GM12878 (cell line): ENCODE measurements around the gene LRRC15. TPM values are rescaled to one million over a fixed set of nuclear protein-coding genes. Genes with fewer than 3 reads are reported as not detected.

ENCODE experiments used
- ATAC-seq: fragments of 200-7000 bp; cut with Tn5 transposase; 3 replicates; pipeline ENCODE4 v1.9.1; 2020; ENCODE audit warnings: mild to moderate bottlenecking, moderate library complexity
- BruUV-seq: library from RNA; stranded (reverse); fragments of 400-500 nt; replicated peaks from 2 replicates; lab custom pipeline; 2021; lab: Mats Ljungman, UMichigan
- CTCF ChIA-PET: fragments of 300-600 bp; sonication (Branson Sonifier 250); formaldehyde crosslinking; extraction: SDS; loops from one replicate; lab custom pipeline; 2021; ENCODE audit warnings: inconsistent platforms; lab: Yijun Ruan, JAX
- POLR2A ChIA-PET: fragments of 350-600 bp; formaldehyde crosslinking; extraction: SDS; loops from one replicate; lab custom pipeline; 2021; ENCODE audit warnings: inconsistent platforms; lab: Charles Lee
- RAD21 ChIA-PET: fragments of 300-600 bp; sonication (Branson Sonifier 250); formaldehyde crosslinking; loops from one replicate; lab custom pipeline; 2023; ENCODE audit warnings: antibody characterized with exemption; ENCODE audit not compliant: unreplicated experiment; lab: Charles Lee
- SMC1A ChIA-PET: fragments of 300-600 bp; sonication (Branson Sonifier 250); formaldehyde crosslinking; loops from one replicate; lab custom pipeline; 2023; ENCODE audit not compliant: unreplicated experiment, uncharacterized antibody; lab: Charles Lee
- DNase-seq: peaks from one replicate; pipeline ENCODE4 v3.0.0-alpha.2; 2011; ENCODE audit warnings: low read depth, low spot score
- FAIRE-seq: peaks from 3 replicates; lab custom pipeline; 2011; peaks lifted over from hg19 to GRCh38; lab: Jason Lieb, UNC
- H2AFZ ChIP-seq: 2 replicates; pipeline ENCODE4 v1.6.0; 2011; ENCODE audit warnings: low read depth, low read length, control low read depth; ENCODE audit not compliant: control insufficient read depth
- H3K27ac ChIP-seq: 2 replicates; pipeline ENCODE4 v1.5.1; 2011; ENCODE audit warnings: control low read depth; ENCODE audit not compliant: control insufficient read depth, insufficient read depth
- H3K27me3 ChIP-seq, 2 experiments: replicated peaks in 1 of 2; 2 replicates each; pipeline versions ENCODE4 v1.6.0 to v1.6.1; 2011; ENCODE audit warnings: low read length in 1 of 2; ENCODE audit not compliant: control insufficient read depth in 2 of 2, insufficient read depth in 2 of 2
- H3K36me3 ChIP-seq, 2 experiments: 2 replicates each; pipeline ENCODE4 v1.5.1; 2011; ENCODE audit warnings: low read length in 1 of 2; ENCODE audit not compliant: control insufficient read depth in 2 of 2, insufficient read depth in 2 of 2
- H3K4me1 ChIP-seq: 2 replicates; pipeline ENCODE4 v1.6.1; 2011; ENCODE audit warnings: mild to moderate bottlenecking, low read length, moderate library complexity, mixed read lengths; ENCODE audit not compliant: control insufficient read depth, insufficient read depth
- H3K4me2 ChIP-seq: 2 replicates; pipeline ENCODE4 v1.6.0; 2011; ENCODE audit warnings: control low read depth; ENCODE audit not compliant: control insufficient read depth, insufficient read depth
- H3K4me3 ChIP-seq: fragments of 200-600 bp; sonication (generic); 2 replicates; pipeline ENCODE4 v1.5.1; 2016
- H3K79me2 ChIP-seq: 2 replicates; pipeline ENCODE4 v1.6.0; 2011; ENCODE audit warnings: low read length; ENCODE audit not compliant: control insufficient read depth, insufficient read depth
- H3K9ac ChIP-seq: 2 replicates; pipeline ENCODE4 v1.8.0; 2011; ENCODE audit warnings: low read length, control low read depth, mixed read lengths; ENCODE audit not compliant: control insufficient read depth, insufficient read depth
- H3K9me3 ChIP-seq: replicated peaks from 3 replicates; pipeline ENCODE4 v1.5.1; 2011; ENCODE audit warnings: mild to moderate bottlenecking, low read length; ENCODE audit not compliant: control insufficient read depth, insufficient read depth
- H4K20me1 ChIP-seq: 2 replicates; pipeline ENCODE4 v1.6.0; 2011; ENCODE audit not compliant: control insufficient read depth, insufficient read depth
- NR2F1 ChIP-seq: fragments of 450-650 bp; conservative IDR thresholded peaks from 2 replicates; pipeline ENCODE4 v1.6.1; 2017; ENCODE audit warnings: mild to moderate bottlenecking
- PML ChIP-seq: IDR thresholded peaks from 2 replicates; pipeline ENCODE4 v1.6.1; 2012; ENCODE audit warnings: low read length, inconsistent platforms
- TAF1 ChIP-seq: IDR thresholded peaks from 2 replicates; pipeline ENCODE4 v1.6.1; 2011; ENCODE audit warnings: mild to moderate bottlenecking, low read depth, low read length, borderline replicate concordance
- WGBS: methylation state at CpG from one replicate; pipeline ENCODE4 v1.1.6; 2016; ENCODE audit warnings: low lambda C conversion rate; ENCODE audit not compliant: insufficient replicate concordance, insufficient coverage; ENCODE audit errors: missing lambda C conversion rate; 5-methylcytosine and 5-hydroxymethylcytosine counted together
- in situ Hi-C: fragments of 300-500 bp; cut with MboI; formaldehyde crosslinking; loops from 9 replicates; pipeline ENCODE4 v1.14.3; 2018; ENCODE audit warnings: mixed read lengths
- intact Hi-C: fragments of 100-400 bp; cut with micrococcal nuclease; formaldehyde crosslinking; loops from one replicate; pipeline ENCODE4 v1.14.2; 2022; ENCODE audit not compliant: unreplicated experiment
- polyA plus RNA-seq, 11 experiments: library from polyadenylated mRNA; depleted of rRNA in 4 of 11; unstranded in 6 of 11; stranded (reverse) in 5 of 11; fragments of >200 nt; fragmentation: Nextera tagmentation in 4 of 11; fragmentation: Illumina TruSeq in 1 of 11; extraction: Ambion mirVana in 4 of 11; extraction: Trizol in 1 of 11; gene quantifications; 1 replicate in 1 of 11; 2 replicates in 10 of 11; pipeline versions ENCODE4 v1.2.1 to v1.2.3, GENCODE V29; 2011 to 2016; ENCODE audit warnings: inconsistent platforms in 2 of 11, missing spikeins in 2 of 11, low read depth in 1 of 11
- total RNA-seq, 4 experiments: library from RNA; depleted of rRNA in 3 of 4; stranded (reverse); fragments of >200 nt in 3 of 4; fragmentation: Illumina TruSeq in 1 of 4; extraction: Trizol in 1 of 4; gene quantifications; 2 replicates each; pipeline versions ENCODE4 v1.2.1 to v1.2.3, GENCODE V29; 2013 to 2021
- TF ChIP-seq, protein P1 (sequence below): fragments of 450-650 bp; IDR thresholded peaks from 2 replicates; pipeline ENCODE4 v1.6.1; 2018; ENCODE audit warnings: borderline replicate concordance, mild to moderate bottlenecking; ENCODE audit not compliant: partially characterized antibody

Gene LRRC15
- total and polyA plus RNA-seq, 10 of the 15 experiments (the other 5 are each of a cell fraction or from before 2014, with no cell fraction given) = not detected

DNA sequence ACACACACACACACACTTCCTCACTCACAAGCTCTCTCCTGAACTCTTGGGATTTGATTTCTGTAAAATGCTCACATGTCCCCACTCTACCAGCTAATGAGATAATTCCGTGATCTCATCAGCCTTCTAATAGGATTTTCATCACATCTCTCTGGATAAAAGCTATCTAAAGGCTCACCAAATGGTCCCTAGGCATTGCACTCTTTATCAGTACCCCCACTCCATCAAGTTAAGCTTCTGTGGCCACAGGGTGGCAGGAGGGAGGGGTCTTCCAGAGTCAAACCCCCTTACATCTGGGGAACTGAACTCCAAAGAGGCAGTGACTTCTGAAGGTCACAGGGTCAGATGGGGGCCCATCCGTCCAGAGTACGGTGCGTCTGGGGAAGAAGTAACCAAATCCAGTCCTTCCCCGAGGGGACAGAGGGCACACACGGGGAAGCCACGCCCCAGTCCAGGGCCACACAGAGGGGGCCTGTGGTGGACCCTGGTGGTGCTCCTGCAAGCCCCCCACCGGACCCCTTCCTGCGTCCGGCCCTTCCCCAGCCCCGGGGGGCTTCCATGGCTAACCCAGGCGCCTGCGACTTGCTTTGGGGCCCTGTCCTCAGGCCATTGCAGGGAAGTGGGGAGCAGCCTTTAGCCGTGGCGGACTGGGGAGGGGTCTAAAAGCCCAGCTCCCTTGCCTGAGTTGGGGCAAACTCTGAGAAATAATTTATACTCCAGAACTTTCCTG is 44.0 kb downstream of the LRRC15 start:
- intact Hi-C loops (no loop called here), in situ Hi-C loops (no loop called here)
- H3K4me1 ChIP-seq = peaks cover 3% of the 10 kb centered on the region; the same call in 1 of the 2 replicates
- no peaks in the 10 kb centered on the region for H3K27me3 ChIP-seq
- no peak overlapping the region for H3K4me2 ChIP-seq
- POLR2A ChIA-PET = no interaction called here
- H3K27ac ChIP-seq = no peak overlapping the region
- SMC1A ChIA-PET = no interaction called here
- no peaks in the 10 kb centered on the region for H4K20me1 ChIP-seq
- ATAC-seq (no peak), DNase-seq (no peak), FAIRE-seq (no peak)
- H3K36me3 ChIP-seq = no peaks in the 10 kb centered on the region
- 92% methylated on average over 15 of the region's 15 CpGs for WGBS
- no peak overlapping the region for H3K9ac ChIP-seq
- no TSS peak for BruUV-seq
- CTCF ChIA-PET = interaction anchor here (1.1 kb wide), 1 partner anchor 10 kb away, joined by 4 read pairs; no protein-coding TSS in a partner anchor
- H3K4me3 ChIP-seq = no peak overlapping the region
- TF ChIP-seq, protein P1, sequence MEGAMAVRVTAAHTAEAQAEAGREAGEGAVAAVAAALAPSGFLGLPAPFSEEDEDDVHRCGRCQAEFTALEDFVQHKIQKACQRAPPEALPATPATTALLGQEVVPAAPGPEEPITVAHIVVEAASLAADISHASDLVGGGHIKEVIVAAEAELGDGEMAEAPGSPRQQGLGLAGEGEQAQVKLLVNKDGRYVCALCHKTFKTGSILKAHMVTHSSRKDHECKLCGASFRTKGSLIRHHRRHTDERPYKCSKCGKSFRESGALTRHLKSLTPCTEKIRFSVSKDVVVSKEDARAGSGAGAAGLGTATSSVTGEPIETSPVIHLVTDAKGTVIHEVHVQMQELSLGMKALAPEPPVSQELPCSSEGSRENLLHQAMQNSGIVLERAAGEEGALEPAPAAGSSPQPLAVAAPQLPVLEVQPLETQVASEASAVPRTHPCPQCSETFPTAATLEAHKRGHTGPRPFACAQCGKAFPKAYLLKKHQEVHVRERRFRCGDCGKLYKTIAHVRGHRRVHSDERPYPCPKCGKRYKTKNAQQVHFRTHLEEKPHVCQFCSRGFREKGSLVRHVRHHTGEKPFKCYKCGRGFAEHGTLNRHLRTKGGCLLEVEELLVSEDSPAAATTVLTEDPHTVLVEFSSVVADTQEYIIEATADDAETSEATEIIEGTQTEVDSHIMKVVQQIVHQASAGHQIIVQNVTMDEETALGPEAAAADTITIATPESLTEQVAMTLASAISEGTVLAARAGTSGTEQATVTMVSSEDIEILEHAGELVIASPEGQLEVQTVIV = no peak
- TF ChIP-seq TAF1 (no peak), NR2F1 (peak; percentile 49), PML (no peak)
- RAD21 ChIA-PET = no interaction called here
- no peak overlapping the region for H2AFZ ChIP-seq
- H3K79me2 ChIP-seq = no peaks in the 10 kb centered on the region
- H3K9me3 ChIP-seq = peaks cover 3% of the 10 kb centered on the region; the same call in 2 of the 3 replicates
